GM23338 (cell line): ENCODE data around the gene PHC3. TPM values are rescaled to one million over a fixed set of nuclear protein-coding genes. Genes with fewer than 3 reads are reported as not detected.

Source experiments
- ATAC-seq: fragments of 200-7000 bp; cut with Tn5 transposase; 3 replicates; pipeline ENCODE4 v1.9.1; 2020
- DNase-seq: peaks from one replicate; pipeline ENCODE4 v3.0.0-alpha.2; 2015; ENCODE audit warnings: low spot score
- H2AFZ ChIP-seq: fragments of 200-600 bp; sonication (generic); 2 replicates; pipeline ENCODE4 v1.8.0; 2016; ENCODE audit warnings: antibody characterized with exemption, mild to moderate bottlenecking, moderate library complexity
- H3F3A ChIP-seq: fragments of 200-600 bp; sonication (generic); replicated peaks from 2 replicates; pipeline ENCODE4 v1.8.0; 2017; ENCODE audit warnings: antibody characterized with exemption, mixed run types, low read depth
- H3K27ac ChIP-seq: fragments of 200-600 bp; sonication (generic); 2 replicates; pipeline ENCODE4 v1.6.1; 2016; ENCODE audit warnings: low read depth
- H3K27me3 ChIP-seq: fragments of 200-600 bp; sonication (generic); 2 replicates; pipeline ENCODE4 v1.8.0; 2016; ENCODE audit warnings: mild to moderate bottlenecking, mixed run types, moderate library complexity; ENCODE audit not compliant: insufficient read depth
- H3K36me3 ChIP-seq: fragments of 200-600 bp; sonication (generic); 2 replicates; pipeline ENCODE4 v1.8.0; 2016; ENCODE audit warnings: mild to moderate bottlenecking; ENCODE audit not compliant: insufficient read depth
- H3K4me1 ChIP-seq: fragments of 200-600 bp; sonication (generic); 2 replicates; pipeline ENCODE4 v1.8.0; 2016; ENCODE audit warnings: mild to moderate bottlenecking, moderate library complexity; ENCODE audit not compliant: insufficient read depth
- H3K4me2 ChIP-seq: fragments of 200-600 bp; sonication (generic); 2 replicates; pipeline ENCODE4 v1.7.1; 2017; ENCODE audit warnings: mixed run types
- H3K4me3 ChIP-seq: fragments of 200-600 bp; sonication (generic); 2 replicates; pipeline ENCODE4 v1.6.1; 2016; ENCODE audit warnings: mixed run types
- H3K79me2 ChIP-seq: fragments of 200-600 bp; sonication (generic); replicated peaks from 2 replicates; pipeline ENCODE4 v1.8.0; 2017; ENCODE audit warnings: mild to moderate bottlenecking; ENCODE audit not compliant: insufficient read depth
- H3K9me2 ChIP-seq: fragments of 200-600 bp; sonication (generic); 2 replicates; pipeline ENCODE4 v1.8.0; 2017; ENCODE audit not compliant: insufficient read depth
- H4K20me1 ChIP-seq: fragments of 200-600 bp; sonication (generic); replicated peaks from 2 replicates; pipeline ENCODE4 v1.8.0; 2017; ENCODE audit warnings: mild to moderate bottlenecking; ENCODE audit not compliant: insufficient read depth
- H3K27ac Mint-ChIP-seq: 2 replicates; pipeline ENCODE4 v1.8.0; 2020; ENCODE audit warnings: inconsistent platforms, mild to moderate bottlenecking, moderate library complexity, mixed read lengths
- H3K27me3 Mint-ChIP-seq: 3 replicates; pipeline ENCODE4 v1.8.0; 2022; ENCODE audit warnings: low read depth, mild to moderate bottlenecking, moderate library complexity, mixed read lengths, inconsistent platforms; ENCODE audit not compliant: insufficient read depth, poor library complexity
- H3K36me3 Mint-ChIP-seq: 3 replicates; pipeline ENCODE4 v1.8.0; 2021; ENCODE audit warnings: low read depth, mild to moderate bottlenecking, inconsistent platforms, moderate library complexity, mixed read lengths
- H3K4me1 Mint-ChIP-seq: 3 replicates; pipeline ENCODE4 v1.8.0; 2020; ENCODE audit warnings: mild to moderate bottlenecking, inconsistent platforms, mixed read lengths
- H3K4me3 Mint-ChIP-seq: 3 replicates; pipeline ENCODE4 v1.8.0; 2021; ENCODE audit warnings: moderate library complexity, mild to moderate bottlenecking, inconsistent platforms, mixed read lengths
- H3K9me3 Mint-ChIP-seq: 3 replicates; pipeline ENCODE4 v1.8.0; 2020; ENCODE audit warnings: moderate library complexity, mild to moderate bottlenecking, inconsistent platforms, mixed read lengths
- CREB1 ChIP-seq: fragments of 250-450 bp; sonication (Bioruptor Pico); IDR thresholded peaks from 2 replicates; pipeline ENCODE4 v1.5.0; 2020; ENCODE audit warnings: low read depth, mild to moderate bottlenecking, moderate library complexity
- CTCF ChIP-seq, 2 experiments: fragments of 200-600 bp in 1 of 2; sonication (generic) in 1 of 2; conservative IDR thresholded peaks; 2 replicates each; pipeline versions ENCODE4 v1.5.1 to v1.6.1; 2016 to 2017; ENCODE audit warnings: antibody characterized with exemption in 2 of 2, low read depth in 2 of 2, mild to moderate bottlenecking in 2 of 2, moderate library complexity in 1 of 2
- EZH2 ChIP-seq: fragments of 200-600 bp; sonication (generic); IDR thresholded peaks from one replicate; pipeline ENCODE4 v1.8.0; 2017; ENCODE audit warnings: antibody characterized with exemption, mild to moderate bottlenecking, low read depth; ENCODE audit not compliant: unreplicated experiment
- EZH2phosphoT487 ChIP-seq: fragments of 200-600 bp; sonication (generic); IDR thresholded peaks from one replicate; pipeline ENCODE4 v1.8.1; 2018; ENCODE audit warnings: antibody characterized with exemption; ENCODE audit not compliant: unreplicated experiment
- JUNB ChIP-seq: IDR thresholded peaks from one replicate; pipeline ENCODE4 v1.6.1; 2016; ENCODE audit warnings: antibody characterized with exemption; ENCODE audit not compliant: unreplicated experiment
- NANOG ChIP-seq: IDR thresholded peaks from 2 replicates; pipeline ENCODE4 v1.6.1; 2016; ENCODE audit warnings: antibody characterized with exemption, borderline replicate concordance
- REST ChIP-seq: IDR thresholded peaks from one replicate; pipeline ENCODE4 v1.6.1; 2018; ENCODE audit warnings: antibody characterized with exemption; ENCODE audit not compliant: unreplicated experiment
- STAT1 ChIP-seq: IDR thresholded peaks from one replicate; pipeline ENCODE4 v1.6.1; 2016; ENCODE audit warnings: antibody characterized with exemption; ENCODE audit not compliant: unreplicated experiment
- ZNF331 ChIP-seq: fragments of 250-450 bp; sonication (Bioruptor Pico); IDR thresholded peaks from 2 replicates; pipeline ENCODE4 v1.5.0; 2020; ENCODE audit warnings: low read depth, mild to moderate bottlenecking, moderate library complexity
- ZNF462 ChIP-seq: fragments of 250-450 bp; sonication (Bioruptor Pico); IDR thresholded peaks from 2 replicates; pipeline ENCODE4 v1.5.0; 2020; ENCODE audit warnings: mild to moderate bottlenecking, moderate library complexity
- polyA plus RNA-seq: library from polyadenylated mRNA; unstranded; fragments of >200 nt; fragmentation: Nextera tagmentation; extraction: Ambion mirVana; gene quantifications from 2 replicates; pipeline ENCODE4 v1.2.1, GENCODE V29; 2016
- total RNA-seq: library from RNA; depleted of rRNA; stranded (reverse); fragments of >200 nt; shearing (Covaris generic); gene quantifications from 2 replicates; pipeline ENCODE4 v1.2.3, GENCODE V29; 2014

PHC3 gene
- total and polyA plus RNA-seq, 2 experiments from 2014 or later = 23.9 to 83.5 TPM

- no peak for TF ChIP-seq REST
- no peak for TF ChIP-seq ZNF331 (CRISPR knock-in tag)
- TF ChIP-seq CTCF (conservative IDR thresholded peaks at IDR 0.05; ENCODE audit: low read depth in 2 of 2) = no peak
- TF ChIP-seq CREB1 (CRISPR knock-in tag) = no peak
- TF ChIP-seq EZH2 = no peak
- no peak for TF ChIP-seq STAT1
- TF ChIP-seq EZH2phosphoT487 = no peak
Measured at GRCh38 chr3:170075441-170076091, 106.0 kb downstream of the PHC3 start (continued).

GRCh38 chr3:170064108-170064507 lies 117.4 kb downstream of the PHC3 start:
- DNase-seq (no peak), ATAC-seq (no peak)
- no peak overlapping the region for H3K27ac ChIP-seq
- H3K4me3 Mint-ChIP-seq = no peak overlapping the region
- no peaks in the 10 kb centered on the region for H3K36me3 ChIP-seq
- H3K27me3 ChIP-seq = no peaks in the 10 kb centered on the region
- H4K20me1 ChIP-seq = no peaks in the 10 kb centered on the region
- no peaks in the 10 kb centered on the region for H3K79me2 ChIP-seq
- no peak overlapping the region for H3K4me2 ChIP-seq
- H2AFZ ChIP-seq = no peak overlapping the region
- no peak overlapping the region for H3K4me3 ChIP-seq
- peaks cover 15% of the 10 kb centered on the region for H3K4me1 ChIP-seq
- H3K27me3 Mint-ChIP-seq = peaks cover 3% of the 10 kb centered on the region
- peaks cover 26% of the 10 kb centered on the region for H3K4me1 Mint-ChIP-seq
- no peaks in the 10 kb centered on the region for H3K9me3 Mint-ChIP-seq
- peaks cover 5% of the 10 kb centered on the region; the same call in 1 of the 2 replicates for H3F3A ChIP-seq
- H3K9me2 ChIP-seq = no peaks in the 10 kb centered on the region
- no peak overlapping the region; the same call in 1 of the 2 replicates for H3K27ac Mint-ChIP-seq
- peaks cover 25% of the 10 kb centered on the region for H3K36me3 Mint-ChIP-seq
- TF ChIP-seq JUNB (no peak), REST (no peak), ZNF462 (no peak), NANOG (no peak)
